Spleen (tissue), 7 donors: ENCODE measurements around the gene SSTR4.

ENCODE experiments used
- POLR2AphosphoS5 ChIP-seq, 3 donors: sonication (generic); formaldehyde crosslinking; IDR thresholded peaks; one replicate each; pipeline ENCODE4 v1.5.1; 2017; ENCODE audit warnings: antibody characterized with exemption in 3 of 3
- TF ChIP-seq, protein P1 (sequence below), 11 experiments: fragments of 200-600 bp in 7 of 11; fragments of 450-650 bp in 4 of 11; sonication (generic) in 4 of 11; IDR thresholded peaks in 8 of 11; conservative IDR thresholded peaks in 3 of 11; 1 replicate in 7 of 11; 2 replicates in 4 of 11; pipeline versions ENCODE4 v1.4.0 to v1.8.0; 2016 to 2021; ENCODE audit warnings: antibody characterized with exemption in 11 of 11, inconsistent platforms in 4 of 11, mild to moderate bottlenecking in 1 of 11
- donor health status: DM: no; HTN: no; CAD: no; lungs with moderate emphysema.
- donor health status: DM: no; HTN: no; CAD: no.
- donor health status: DM: no; HTN: no; CAD: no.

DNA sequence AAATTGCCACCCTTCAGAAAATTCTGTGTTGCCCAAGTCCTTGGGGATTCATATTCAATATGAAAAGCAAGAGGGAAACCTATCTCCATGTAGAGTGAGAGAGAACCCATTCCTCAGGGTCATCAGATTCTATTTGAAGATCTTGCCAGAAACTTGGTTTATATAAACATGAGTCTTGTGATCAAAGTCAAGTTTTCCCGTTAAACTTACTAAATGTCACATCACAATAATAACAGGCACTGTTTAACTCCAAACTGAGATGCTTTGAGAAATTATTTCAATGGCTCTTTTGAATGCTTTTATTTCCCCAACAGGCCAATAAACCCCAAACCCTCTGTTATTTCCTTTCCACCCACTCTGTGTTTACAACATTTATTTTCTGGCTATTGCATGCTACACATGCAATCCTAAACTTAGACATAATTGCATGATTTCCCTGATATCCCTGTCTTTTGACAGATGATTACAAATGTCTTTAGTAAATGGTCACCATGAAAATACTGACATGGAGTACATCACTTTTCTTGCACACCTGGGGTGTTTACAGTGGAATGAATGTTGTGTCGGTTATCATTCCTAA lies 31.1 kb upstream of the SSTR4 start:
- TF ChIP-seq POLR2AphosphoS5 (IDR thresholded peaks at IDR 0.05), result no peak
- TF ChIP-seq, protein P1, sequence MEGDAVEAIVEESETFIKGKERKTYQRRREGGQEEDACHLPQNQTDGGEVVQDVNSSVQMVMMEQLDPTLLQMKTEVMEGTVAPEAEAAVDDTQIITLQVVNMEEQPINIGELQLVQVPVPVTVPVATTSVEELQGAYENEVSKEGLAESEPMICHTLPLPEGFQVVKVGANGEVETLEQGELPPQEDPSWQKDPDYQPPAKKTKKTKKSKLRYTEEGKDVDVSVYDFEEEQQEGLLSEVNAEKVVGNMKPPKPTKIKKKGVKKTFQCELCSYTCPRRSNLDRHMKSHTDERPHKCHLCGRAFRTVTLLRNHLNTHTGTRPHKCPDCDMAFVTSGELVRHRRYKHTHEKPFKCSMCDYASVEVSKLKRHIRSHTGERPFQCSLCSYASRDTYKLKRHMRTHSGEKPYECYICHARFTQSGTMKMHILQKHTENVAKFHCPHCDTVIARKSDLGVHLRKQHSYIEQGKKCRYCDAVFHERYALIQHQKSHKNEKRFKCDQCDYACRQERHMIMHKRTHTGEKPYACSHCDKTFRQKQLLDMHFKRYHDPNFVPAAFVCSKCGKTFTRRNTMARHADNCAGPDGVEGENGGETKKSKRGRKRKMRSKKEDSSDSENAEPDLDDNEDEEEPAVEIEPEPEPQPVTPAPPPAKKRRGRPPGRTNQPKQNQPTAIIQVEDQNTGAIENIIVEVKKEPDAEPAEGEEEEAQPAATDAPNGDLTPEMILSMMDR (IDR thresholded peaks at IDR 0.05 in 8 of 11, conservative IDR thresholded peaks at IDR 0.05 in 3 of 11), result no peak
